Fibroblast of pulmonary artery (primary cell): ENCODE data around the gene SPON2.

ENCODE experiments used
- DNase-seq: peaks from one replicate; pipeline ENCODE4 v3.0.0-alpha.2; 2010; ENCODE audit warnings: low read depth
- H3K4me3 ChIP-seq: replicated peaks from 2 replicates; pipeline ENCODE4 v1.5.1; 2011; ENCODE audit warnings: low read depth, mild to moderate bottlenecking, control low read depth, low read length, moderate library complexity
- CTCF ChIP-seq: IDR thresholded peaks from 2 replicates; pipeline ENCODE4 v1.5.1; 2011; ENCODE audit warnings: mild to moderate bottlenecking, control low read depth, low read length, inconsistent platforms; ENCODE audit errors: missing control alignments

The SPON2 gene

GRCh38 chr4:1170156-1170975, 2.0 kb downstream of the SPON2 start:
- no peak for DNase-seq
- peak overlapping the region; percentile 40 for H3K4me3 ChIP-seq
- TF ChIP-seq CTCF = no peak

- DNase-seq = no peak
- H3K4me3 ChIP-seq = no peak overlapping the region
- no peak for TF ChIP-seq CTCF
These were observed 2.7 kb downstream of the SPON2 start for GRCh38 chr4:1169691-1170096.

- DNase-seq = no peak
- H3K4me3 ChIP-seq = no peak overlapping the region
- no peak for TF ChIP-seq CTCF
These were observed 3.2 kb downstream of the SPON2 start for GRCh38 chr4:1169171-1169671.

- H3K4me3 ChIP-seq = no peak overlapping the region
- no peak for DNase-seq
- TF ChIP-seq CTCF = no peak
These were observed 3.9 kb downstream of the SPON2 start for GRCh38 chr4:1168191-1169101.

GRCh38 chr4:1167244-1167949, 5.0 kb downstream of the SPON2 start:
- peak; percentile 86 for TF ChIP-seq CTCF
- peak; percentile 79 for DNase-seq
- peak overlapping the region; percentile 49 for H3K4me3 ChIP-seq

GRCh38 chr4:1166509-1167243, 5.7 kb downstream of the SPON2 start:
- TF ChIP-seq CTCF = no peak
- no peak overlapping the region for H3K4me3 ChIP-seq
- DNase-seq = no peak
